GM18867 (cell line): ENCODE data around the gene APBB2.

Source experiments
- ATAC-seq: cut with Tn5 transposase; IDR thresholded peaks from one replicate; pipeline ENCODE4 v1.9.1; 2021; ENCODE audit warnings: mild to moderate bottlenecking, moderate library complexity; ENCODE audit not compliant: unreplicated experiment

Gene APBB2

GRCh38 chr4:41110050-41110449 is 104.3 kb downstream of the APBB2 start:
- ATAC-seq = no peak

GRCh38 chr4:41108481-41108880 is 105.9 kb downstream of the APBB2 start:
- no peak for ATAC-seq

- no peak for ATAC-seq
These were observed 107.5 kb downstream of the APBB2 start for GRCh38 chr4:41106694-41107419.

GRCh38 chr4:41106081-41106480 is 108.3 kb downstream of the APBB2 start:
- no peak for ATAC-seq

- ATAC-seq = no peak
These were observed 110.2 kb downstream of the APBB2 start for GRCh38 chr4:41104155-41104554.

DNA sequence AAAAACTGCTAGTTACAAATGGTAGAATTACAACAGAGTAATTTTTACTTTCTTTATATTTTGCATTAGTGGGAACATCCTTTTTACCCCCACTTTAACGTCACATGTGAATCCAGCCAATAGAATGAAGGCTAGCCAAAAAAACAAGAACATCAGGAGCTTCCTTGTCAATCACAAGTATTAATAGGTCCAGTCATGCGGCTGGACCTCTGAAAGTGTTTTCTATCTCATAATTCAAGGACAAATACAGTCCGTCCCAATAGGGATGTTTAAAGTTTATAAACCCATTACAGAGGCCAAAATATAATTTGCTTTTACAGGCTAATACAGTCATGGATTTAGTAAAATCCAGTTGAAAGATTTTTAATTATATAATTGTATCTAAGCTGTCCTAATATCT is 110.7 kb downstream of the APBB2 start:
- ATAC-seq = no peak

- ATAC-seq = no peak
These were observed 111.8 kb downstream of the APBB2 start for GRCh38 chr4:41102414-41103092.

GRCh38 chr4:41098093-41099048 is 116.0 kb downstream of the APBB2 start:
- ATAC-seq = no peak

GRCh38 chr4:41095973-41096372 is 118.4 kb downstream of the APBB2 start:
- ATAC-seq = peak; percentile 78

- peak; percentile 26 for ATAC-seq
These were observed 119.0 kb downstream of the APBB2 start for GRCh38 chr4:41095192-41095872.

DNA sequence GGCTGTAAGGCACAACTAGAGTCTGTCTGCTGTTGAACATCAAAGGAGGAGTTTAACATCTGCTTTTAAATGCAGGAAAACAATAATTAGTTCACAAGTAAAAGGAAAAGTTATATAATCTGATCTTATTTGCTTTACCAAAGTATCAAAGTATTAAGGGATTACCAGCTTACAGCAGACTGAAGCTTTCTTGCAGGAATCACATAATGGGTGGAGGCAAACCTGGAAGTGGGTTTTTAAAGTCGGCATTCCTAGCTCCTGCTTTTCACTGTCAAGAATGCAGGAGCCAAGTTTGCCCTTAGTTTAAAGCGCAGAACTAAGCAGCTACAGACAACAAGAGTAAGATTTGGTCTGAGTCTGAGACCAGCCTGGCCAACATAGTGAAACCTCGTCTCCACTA is 122.2 kb downstream of the APBB2 start:
- no peak for ATAC-seq

DNA sequence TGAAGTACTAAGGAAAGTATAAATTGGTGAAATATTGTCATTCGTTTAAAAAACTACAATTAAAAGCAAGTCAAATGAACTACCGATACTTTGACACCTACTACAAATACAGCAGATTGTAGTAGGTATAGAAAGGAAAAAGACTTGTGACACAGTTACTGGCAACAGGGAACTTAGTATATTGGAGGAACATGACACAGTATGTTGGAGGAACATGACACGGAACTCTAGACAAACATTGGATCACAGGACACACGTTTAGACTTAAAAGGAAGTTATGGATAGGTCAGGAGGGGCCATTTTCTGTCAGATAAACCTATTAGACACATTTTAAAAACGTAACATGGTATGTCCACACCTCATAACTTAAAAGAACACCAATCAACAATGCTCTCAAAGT is 132.5 kb downstream of the APBB2 start:
- no peak for ATAC-seq

DNA sequence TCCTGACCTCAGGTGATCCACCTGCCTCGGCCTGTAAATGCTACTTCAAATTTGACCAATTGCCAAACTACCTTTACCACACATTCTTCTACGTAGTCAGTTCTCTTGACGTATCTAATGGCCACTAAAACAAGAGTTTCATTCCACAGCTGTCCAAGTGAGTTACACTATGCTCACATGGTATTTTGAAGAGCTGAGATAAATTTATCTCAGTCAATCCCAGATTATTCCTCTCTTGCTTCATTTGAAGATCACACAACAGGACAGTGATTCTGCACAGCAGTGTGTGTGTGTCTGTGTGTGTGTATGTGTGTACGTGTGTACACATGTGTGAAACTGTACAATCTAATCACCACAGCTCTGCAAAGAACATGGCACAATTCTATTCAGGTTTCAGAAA is 133.4 kb downstream of the APBB2 start:
- ATAC-seq = no peak

- ATAC-seq = no peak
These were observed 134.3 kb downstream of the APBB2 start for GRCh38 chr4:41079881-41080560.

GRCh38 chr4:41077628-41078027 is 136.7 kb downstream of the APBB2 start:
- ATAC-seq = no peak

- no peak for ATAC-seq
These were observed 137.9 kb downstream of the APBB2 start for GRCh38 chr4:41076481-41076880.

DNA sequence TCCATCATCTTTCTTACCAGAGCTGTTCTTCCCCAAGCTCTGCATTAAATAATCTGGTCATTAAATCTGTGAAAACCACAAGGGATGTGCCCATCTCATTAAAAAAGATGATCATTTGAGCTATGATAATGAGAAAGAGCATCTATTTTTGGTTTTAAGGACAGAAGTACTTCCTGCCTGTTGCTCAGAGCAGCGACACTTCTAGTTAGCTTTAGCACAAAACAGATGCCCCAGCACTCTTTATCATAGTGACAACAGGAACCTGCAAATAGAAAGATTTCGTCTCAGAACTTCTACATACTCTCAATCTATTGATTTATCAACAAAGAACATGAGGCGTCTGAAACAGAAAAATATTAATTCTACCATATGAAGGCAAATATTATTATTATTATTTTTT is 140.1 kb downstream of the APBB2 start:
- no peak for ATAC-seq

- ATAC-seq = no peak
These were observed 142.1 kb downstream of the APBB2 start for GRCh38 chr4:41072021-41072777.

DNA sequence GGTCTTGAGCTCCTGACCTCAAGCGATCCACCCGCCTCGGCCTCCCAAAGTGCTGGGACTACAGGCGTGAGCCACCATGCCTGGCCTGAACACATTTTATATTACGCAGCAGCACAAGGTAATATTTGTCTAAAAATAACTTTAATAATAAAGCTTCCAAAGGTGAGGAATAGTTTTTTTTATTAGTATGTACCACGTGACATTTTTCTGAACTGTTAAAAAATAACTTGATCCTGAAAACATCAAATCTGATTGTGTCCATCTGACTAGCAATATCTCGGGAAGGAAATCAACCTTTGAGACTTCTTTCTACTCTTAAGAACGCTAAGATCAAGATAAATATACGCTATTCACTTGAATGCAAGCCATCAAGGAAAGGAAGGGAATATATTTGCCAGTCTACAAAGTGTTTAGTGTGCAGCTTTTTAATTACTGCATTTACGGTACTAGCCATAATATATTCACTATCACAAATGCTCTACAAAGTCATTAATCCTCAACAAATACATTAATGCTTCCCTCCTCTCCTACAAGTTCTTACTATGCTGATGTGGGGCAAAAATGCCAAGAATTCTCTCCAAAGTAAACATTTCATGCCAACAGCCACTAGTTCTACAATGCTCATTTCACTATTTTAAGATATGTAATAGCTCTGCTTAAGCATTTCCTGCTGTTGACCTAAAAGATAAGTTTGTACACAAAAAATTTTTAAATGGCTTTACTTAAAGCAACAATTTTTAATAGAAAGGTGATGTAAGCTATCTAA is 143.6 kb downstream of the APBB2 start:
- no peak for ATAC-seq
